H7 (cell line): ENCODE results near the gene RAB15. TPM values are rescaled to one million over a fixed set of nuclear protein-coding genes. Genes with fewer than 3 reads are reported as not detected.
A peak's percentile ranks its signal among the peaks of the same experiment; 100 is the strongest.
"Not testable (repeated sequence)": the region's sequence is repeated elsewhere in the genome, so short reads cannot be mapped to it uniquely, and the experiment has no call there.

ENCODE experiments used
- DNase-seq: peaks from one replicate; pipeline ENCODE4 v3.0.0; 2012
- H3K27me3 ChIP-seq: 2 replicates; pipeline ENCODE4 v1.6.0; 2011; ENCODE audit warnings: mild to moderate bottlenecking, low read length; ENCODE audit not compliant: control insufficient read depth, insufficient read depth
- H3K36me3 ChIP-seq: replicated peaks from 2 replicates; pipeline ENCODE4 v1.5.1; 2011; ENCODE audit warnings: low read length; ENCODE audit not compliant: control insufficient read depth, insufficient read depth
- H3K4me3 ChIP-seq: 2 replicates; pipeline ENCODE4 v1.5.1; 2011; ENCODE audit warnings: low read depth, mild to moderate bottlenecking, control low read depth, low read length, moderate library complexity; ENCODE audit not compliant: insufficient read depth
- total RNA-seq: library from RNA; depleted of rRNA; stranded (reverse); fragments of >200 nt; shearing (Covaris generic); gene quantifications from 2 replicates; pipeline ENCODE4 v1.2.3, GENCODE V29; 2014

RAB15 gene
- total RNA-seq, 1 experiment from 2014 or later = 48.3 TPM

DNA sequence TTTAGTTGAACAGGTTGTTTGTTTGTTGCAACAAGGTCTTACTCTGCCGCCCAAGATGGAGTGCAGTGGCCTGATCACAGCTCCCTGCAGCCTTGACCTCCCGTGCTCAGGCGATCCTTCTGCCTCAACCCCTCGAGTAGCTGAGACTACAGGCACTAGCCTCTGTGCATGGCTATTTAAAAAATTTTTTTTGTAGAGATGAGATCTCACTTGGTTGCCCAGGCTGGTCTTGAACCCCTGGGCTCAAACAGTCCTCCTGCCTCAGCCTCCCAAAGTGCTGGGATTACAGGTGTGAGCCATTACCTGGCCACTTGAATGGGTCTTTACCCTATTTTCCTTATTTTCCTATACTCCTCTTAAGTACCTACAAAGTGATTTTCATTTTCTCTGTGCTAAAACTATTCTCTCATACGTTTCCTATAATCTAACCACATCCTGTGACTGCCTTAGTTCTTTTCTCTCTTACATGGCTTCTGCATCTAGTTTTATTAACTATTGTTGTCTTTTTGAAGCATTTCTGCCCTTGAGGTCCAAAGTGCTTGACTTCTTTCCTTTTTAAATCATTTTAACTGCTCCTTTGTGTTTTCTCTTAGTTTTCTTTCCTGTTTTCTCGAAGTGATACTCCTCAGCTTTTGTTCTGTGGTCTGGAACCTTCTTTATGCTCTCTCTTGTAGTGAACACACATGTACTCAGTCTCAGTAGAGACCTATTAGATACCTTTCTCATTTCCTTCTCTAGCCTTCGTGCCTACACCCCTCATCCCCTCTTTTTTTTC, 43.7 kb downstream of the RAB15 start:
- DNase-seq = no peak
- Histone ChIP-seq H3K27me3 (no peaks in the 10 kb centered on the region), H3K36me3 (peaks cover 5% of the 10 kb centered on the region), H3K4me3 (no peak overlapping the region)

- no peaks in the 10 kb centered on the region for H3K27me3 ChIP-seq
- H3K36me3 ChIP-seq = peaks cover 4% of the 10 kb centered on the region
- H3K4me3 ChIP-seq = no peak overlapping the region
- DNase-seq = no peak
These were observed 45.1 kb downstream of the RAB15 start for GRCh38 chr14:64927031-64927430.

DNA sequence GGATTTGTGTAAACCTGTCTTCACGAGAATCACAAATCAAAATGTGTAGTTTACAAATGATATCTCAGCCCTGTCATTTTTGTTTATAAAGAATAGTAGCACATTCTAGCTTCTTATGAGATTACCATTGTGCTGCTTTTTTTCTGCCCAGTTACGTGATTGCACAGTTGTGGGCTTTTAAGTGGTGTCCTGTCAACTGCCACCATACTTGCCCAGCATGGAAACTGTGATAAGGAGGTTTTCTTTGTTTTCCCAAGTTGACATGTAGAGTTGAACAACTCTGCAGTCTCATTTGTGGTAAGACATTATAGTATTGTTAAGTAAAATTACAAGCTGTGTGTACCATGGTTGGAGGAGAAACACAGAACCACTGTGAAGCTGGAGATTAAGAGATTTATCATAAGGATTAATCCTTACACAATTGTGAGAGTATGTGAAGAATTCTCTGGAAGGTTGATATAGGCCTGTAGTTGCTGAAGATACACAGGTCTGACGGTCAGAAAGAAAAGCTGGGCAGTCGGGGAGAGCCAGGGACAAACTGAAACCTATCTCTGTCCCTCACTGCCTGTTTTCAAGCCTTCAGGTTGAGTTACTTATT, 45.6 kb downstream of the RAB15 start:
- H3K27me3 ChIP-seq = no peaks in the 10 kb centered on the region
- DNase-seq = no peak
- peaks cover 4% of the 10 kb centered on the region for H3K36me3 ChIP-seq
- no peak overlapping the region for H3K4me3 ChIP-seq

GRCh38 chr14:64923015-64923414, 49.1 kb downstream of the RAB15 start:
- Histone ChIP-seq H3K36me3 (peaks cover 3% of the 10 kb centered on the region), H3K4me3 (no peak overlapping the region), H3K27me3 (no peaks in the 10 kb centered on the region)
- DNase-seq = no peak

DNA sequence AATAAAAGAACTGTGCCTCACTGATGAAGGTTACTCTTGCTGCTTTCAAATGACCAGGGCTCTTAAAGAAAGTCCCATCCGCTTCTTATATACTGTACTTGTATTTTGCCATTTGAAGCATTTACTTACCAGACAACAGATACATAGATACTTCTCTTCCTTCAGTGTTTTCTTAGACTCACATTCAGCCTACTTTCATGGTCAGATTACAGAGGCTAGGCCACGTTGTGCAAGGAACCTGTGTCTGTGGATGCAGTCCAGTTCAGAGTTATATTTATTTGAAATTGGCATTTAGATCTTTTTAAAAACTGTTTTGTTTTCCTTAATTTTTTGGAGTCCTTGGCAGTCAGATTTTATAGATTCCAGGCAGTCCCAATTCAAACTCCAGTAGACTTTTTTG, 51.7 kb downstream of the RAB15 start:
- Histone ChIP-seq H3K4me3 (no peak overlapping the region), H3K36me3 (peaks cover 3% of the 10 kb centered on the region), H3K27me3 (no peaks in the 10 kb centered on the region)
- no peak for DNase-seq

- Histone ChIP-seq H3K36me3 (no peaks in the 10 kb centered on the region; the same call in 1 of the 2 replicates), H3K27me3 (no peaks in the 10 kb centered on the region), H3K4me3 (no peak overlapping the region)
- DNase-seq = no peak
These were observed 52.5 kb downstream of the RAB15 start for GRCh38 chr14:64919618-64920017.

DNA sequence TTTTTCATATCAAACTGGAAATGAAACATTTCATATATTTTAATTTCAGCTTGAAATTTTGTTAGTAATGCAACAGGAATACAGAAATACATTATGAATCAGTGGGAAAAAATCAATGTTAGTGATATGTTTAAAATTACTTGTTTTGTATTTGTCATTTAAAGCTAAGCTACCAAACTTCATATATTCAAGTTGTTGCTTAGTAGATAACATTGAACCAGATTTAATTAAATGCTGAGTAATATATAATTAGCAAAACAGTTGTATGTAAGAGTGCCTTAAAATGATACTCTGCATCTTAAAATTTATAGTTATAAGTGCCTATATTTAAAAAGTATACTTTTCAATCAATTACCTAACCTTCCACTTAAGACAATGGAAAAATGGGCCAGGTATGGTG, 52.9 kb downstream of the RAB15 start:
- DNase-seq = no peak
- Histone ChIP-seq H3K36me3 (no peaks in the 10 kb centered on the region), H3K27me3 (no peaks in the 10 kb centered on the region), H3K4me3 (no peak overlapping the region)

- Histone ChIP-seq H3K4me3 (no peak overlapping the region), H3K36me3 (no peaks in the 10 kb centered on the region), H3K27me3 (no peaks in the 10 kb centered on the region)
- DNase-seq = no peak
These were observed 53.9 kb downstream of the RAB15 start for GRCh38 chr14:64918216-64918615.

- Histone ChIP-seq H3K27me3 (no peaks in the 10 kb centered on the region), H3K4me3 (no peak overlapping the region), H3K36me3 (no peaks in the 10 kb centered on the region)
- DNase-seq = no peak
These were observed 56.3 kb downstream of the RAB15 start for GRCh38 chr14:64915797-64916196.

- Histone ChIP-seq H3K36me3 (no peaks in the 10 kb centered on the region), H3K4me3 (peak overlapping the region; percentile 89), H3K27me3 (no peaks in the 10 kb centered on the region)
- DNase-seq = no peak
These were observed 57.1 kb downstream of the RAB15 start for GRCh38 chr14:64915029-64915424.

DNA sequence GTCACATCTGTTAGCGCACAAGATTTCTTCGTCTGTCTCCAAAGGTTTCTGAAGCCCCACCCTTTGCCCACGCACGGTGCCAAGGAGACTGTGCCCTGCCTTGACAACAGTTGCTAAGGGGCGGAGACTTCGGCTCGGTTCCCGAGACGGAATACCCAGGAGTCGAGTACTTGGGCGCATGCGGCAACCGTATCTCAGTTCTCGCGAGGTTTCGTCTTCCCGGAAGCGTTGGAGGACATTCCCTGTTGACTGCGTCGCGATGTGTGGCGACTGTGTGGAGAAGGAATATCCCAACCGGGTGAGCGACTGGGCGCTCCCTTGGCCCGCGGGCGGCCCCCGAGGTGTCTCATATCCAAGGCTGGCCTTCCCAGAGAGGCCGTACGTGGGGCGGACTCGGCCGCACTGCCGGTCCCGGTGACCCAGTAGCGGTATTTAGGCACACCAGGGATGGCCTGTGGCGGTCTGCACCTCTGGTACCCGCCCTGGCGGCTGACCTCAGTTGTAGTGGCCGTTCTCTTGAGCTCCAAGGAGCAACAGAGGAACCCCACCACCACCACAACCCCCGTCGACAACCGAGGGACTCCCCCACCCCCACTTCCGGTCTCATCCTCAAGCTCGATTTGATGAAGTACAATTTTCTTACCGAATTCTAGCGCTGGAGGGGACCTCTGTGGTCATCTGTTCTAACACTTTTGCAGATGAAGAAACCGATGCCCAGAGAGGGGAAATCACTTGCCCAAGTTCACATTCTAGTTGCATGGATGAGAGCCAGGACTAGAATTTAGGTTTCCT, 57.7 kb downstream of the RAB15 start, which contains the start of gene CHURC1:
TSS of gene CHURC1 (plus strand) at position 219 of the 792 bp plus-strand sequence. CDS start at position 260, 41 bp downstream.
- H3K4me3 ChIP-seq = peak within 1 kb of the TSS; percentile 89
- DNase-seq = peak; percentile 91
- H3K27me3 ChIP-seq = no peaks in the 10 kb centered on the region
- no peaks in the 10 kb centered on the region for H3K36me3 ChIP-seq

DNA sequence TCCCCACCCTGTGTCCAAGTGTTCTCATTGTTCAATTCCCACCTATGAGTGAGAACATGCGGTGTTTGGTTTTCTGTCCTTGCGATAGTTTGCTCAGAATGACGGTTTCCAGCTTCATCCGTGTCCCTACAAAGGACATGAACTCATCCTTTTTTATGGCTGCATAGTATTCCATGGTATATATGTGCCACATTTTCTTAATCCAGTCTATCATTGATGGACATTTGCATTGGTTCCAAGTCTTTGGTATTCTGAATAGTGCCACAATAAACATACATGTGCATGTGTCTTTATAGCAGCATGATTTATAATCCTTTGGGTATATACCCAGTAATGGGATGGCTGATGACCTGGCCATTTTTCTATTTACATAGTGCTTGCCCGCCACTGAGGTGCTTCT, 58.7 kb downstream of the RAB15 start:
- not testable (repeated sequence) for H3K27me3 ChIP-seq, DNase-seq, H3K36me3 ChIP-seq, H3K4me3 ChIP-seq

DNA sequence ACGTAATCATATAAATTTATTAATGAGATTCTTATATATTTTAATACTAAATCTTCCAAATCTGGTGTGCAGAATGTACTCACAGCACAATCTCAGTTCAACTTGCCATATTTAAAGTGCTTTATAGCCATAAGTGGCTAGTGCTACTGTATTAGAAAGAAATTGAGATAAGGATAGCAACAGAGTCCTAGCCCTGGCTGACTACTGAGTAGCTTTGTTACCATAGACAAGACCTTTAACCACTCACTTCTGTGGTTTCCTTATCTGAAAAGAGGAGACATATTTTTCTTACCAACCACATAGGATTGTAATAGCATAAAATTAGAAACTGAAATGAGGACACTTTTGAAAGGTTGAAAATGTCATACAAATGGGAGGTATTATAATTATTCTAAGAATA, 59.9 kb downstream of the RAB15 start:
- no peak overlapping the region for H3K4me3 ChIP-seq
- H3K27me3 ChIP-seq = no peaks in the 10 kb centered on the region
- H3K36me3 ChIP-seq = no peaks in the 10 kb centered on the region
- no peak for DNase-seq

DNA sequence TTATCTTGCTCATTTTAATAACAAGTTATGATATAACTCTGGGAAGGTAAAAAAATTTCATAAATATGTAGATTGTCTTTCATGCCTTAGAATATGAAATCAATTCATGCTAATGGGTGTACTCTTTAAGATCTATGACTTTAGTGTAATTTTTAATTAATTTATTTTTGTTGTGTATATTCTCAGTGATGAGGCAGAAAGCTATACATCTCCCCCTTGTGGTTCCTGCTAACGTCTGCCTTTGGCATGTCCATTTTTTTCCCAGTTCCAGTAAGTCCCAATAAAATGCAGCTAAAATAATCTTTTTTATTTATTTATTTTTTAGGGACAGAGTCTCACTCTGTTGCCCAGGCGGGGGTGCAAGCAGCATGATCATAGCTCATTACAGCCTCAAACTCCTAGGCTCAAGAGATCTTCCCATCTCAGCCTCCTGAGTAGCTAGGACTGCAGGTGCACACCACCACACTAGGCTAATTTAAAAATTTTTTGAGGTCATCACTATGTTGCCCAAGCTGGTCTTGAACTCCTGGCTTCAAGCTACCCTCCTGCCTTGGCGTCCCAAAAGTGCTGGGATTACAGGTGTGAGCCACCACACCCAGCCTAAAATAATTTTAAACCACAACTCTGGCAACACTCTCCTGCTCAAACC, 61.2 kb downstream of the RAB15 start:
- H3K4me3 ChIP-seq = no peak overlapping the region
- peak; percentile 30 for DNase-seq

More for the DNA sequence above, 61.2 kb downstream of the RAB15 start:
- Histone ChIP-seq H3K27me3 (no peaks in the 10 kb centered on the region), H3K36me3 (no peaks in the 10 kb centered on the region)
